ENCODE measurements around the gene NDUFAF2.

DNA sequence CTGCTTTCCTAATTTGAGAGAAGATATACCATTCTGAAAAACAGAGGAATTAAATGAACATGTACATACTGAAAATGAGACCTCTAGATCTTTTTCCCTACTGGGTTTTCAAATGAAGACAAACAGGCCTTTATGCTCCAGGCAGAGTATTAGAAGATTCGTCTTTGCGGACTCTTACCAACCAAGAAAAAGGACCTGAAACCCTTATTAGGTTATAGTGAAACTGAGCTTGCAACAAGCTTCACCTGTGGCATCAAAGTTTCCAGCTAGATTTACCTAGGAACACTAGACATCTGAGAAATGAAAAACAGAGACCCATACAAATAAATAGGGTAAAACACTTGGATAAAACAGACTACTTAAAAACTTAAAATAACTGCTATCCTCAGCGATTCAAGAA, 171.0 kb downstream of the NDUFAF2 start:
- TF ChIP-seq POLR2A (IDR thresholded peaks at IDR 0.05), result no peak
- TF ChIP-seq EP300 (IDR thresholded peaks at IDR 0.05), result no peak

Measured in gastroesophageal sphincter (tissue), 2 donors.